SH-SY5Y (cell line): ENCODE measurements around the gene NTM.

ENCODE experiments used
- GATA2 ChIP-seq: IDR thresholded peaks from 2 replicates; pipeline ENCODE4 v1.6.1; 2011; ENCODE audit warnings: mild to moderate bottlenecking, low read depth, low read length
- GATA3 ChIP-seq: IDR thresholded peaks from 2 replicates; pipeline ENCODE4 v1.6.1; 2011; ENCODE audit warnings: low read depth, mild to moderate bottlenecking, low read length, moderate library complexity

GRCh38 chr11:131327421-131327820 is 43.0 kb upstream of the NTM start:
- TF ChIP-seq GATA3: no peak
- TF ChIP-seq GATA2: no peak
